Naive B cell (primary cell): ENCODE results near the gene CAPN5. TPM values are rescaled to one million over a fixed set of nuclear protein-coding genes. Genes with fewer than 3 reads are reported as not detected.

Source experiments
- ATAC-seq, 2 donors: fragments of 150-1000 bp; cut with Tn5 transposase; 2 replicates each; pipeline ENCODE4 v1.10.0; 2021; ENCODE audit warnings: low read depth in 2 of 2, mild to moderate bottlenecking in 2 of 2, moderate library complexity in 2 of 2
- DNase-seq: peaks from one replicate; pipeline ENCODE4 v3.0.0; 2022
- H3K27ac Mint-ChIP-seq, 6 donors: one replicate each; pipeline ENCODE4 v1.8.0; 2020 to 2022; ENCODE audit warnings: mild to moderate bottlenecking in 6 of 6, mixed read lengths in 6 of 6, moderate library complexity in 5 of 6, inconsistent platforms in 2 of 6
- H3K27me3 Mint-ChIP-seq, 3 donors: one replicate each; pipeline ENCODE4 v1.8.0; 2021 to 2022; ENCODE audit warnings: mixed read lengths in 3 of 3, mild to moderate bottlenecking in 1 of 3
- H3K36me3 Mint-ChIP-seq, 2 donors: one replicate each; pipeline ENCODE4 v1.8.0; 2020 to 2022; ENCODE audit warnings: mixed read lengths in 2 of 2, inconsistent platforms in 1 of 2, mild to moderate bottlenecking in 1 of 2
- H3K4me1 Mint-ChIP-seq, 3 donors: one replicate each; pipeline ENCODE4 v1.8.0; 2020 to 2022; ENCODE audit warnings: mixed read lengths in 3 of 3, inconsistent platforms in 1 of 3, mild to moderate bottlenecking in 1 of 3, moderate library complexity in 1 of 3
- H3K4me3 Mint-ChIP-seq, 8 donors: one replicate each; pipeline ENCODE4 v1.8.0; 2020 to 2022; ENCODE audit warnings: mild to moderate bottlenecking in 8 of 8, mixed read lengths in 8 of 8, moderate library complexity in 8 of 8, inconsistent platforms in 2 of 8
- H3K9me3 Mint-ChIP-seq, 7 donors: one replicate each; pipeline ENCODE4 v1.8.0; 2020 to 2022; ENCODE audit warnings: mixed read lengths in 7 of 7, mild to moderate bottlenecking in 5 of 7, inconsistent platforms in 2 of 7, moderate library complexity in 1 of 7
- polyA plus RNA-seq, 6 donors: library from polyadenylated mRNA; unstranded; fragments of 300-500 nt; fragmentation: Illumina TruSeq; gene quantifications; one replicate each; pipeline ENCODE4 v1.2.3, GENCODE V29; 2021; ENCODE audit warnings: low read depth in 6 of 6

CAPN5 gene
- polyA plus RNA-seq, 6 donors from 2014 or later, result 0.33 to 0.87 TPM; not detected in 4

DNA sequence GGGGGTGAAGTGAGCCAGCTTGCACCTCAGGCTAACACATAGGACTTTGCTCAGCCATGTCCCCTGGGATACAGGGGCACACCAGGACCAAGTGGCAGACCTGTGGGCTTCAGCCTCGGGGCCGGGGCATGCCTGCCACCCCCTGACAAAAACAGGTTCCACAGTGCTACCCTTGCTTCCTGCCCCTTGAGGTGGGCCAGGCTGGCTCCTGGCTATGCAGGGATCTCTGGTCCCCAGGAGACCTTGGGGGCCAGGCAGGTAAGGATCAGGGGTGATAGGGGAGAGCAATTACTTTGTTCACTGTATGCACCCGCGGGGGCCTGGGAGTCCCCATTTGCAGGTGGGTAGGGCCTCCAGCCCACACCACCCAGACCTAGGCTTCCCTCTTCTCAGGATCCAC is 58.9 kb downstream of the CAPN5 start:
- peak overlapping the region in 2 of 8 donors; percentile 1 to 64 for H3K4me3 Mint-ChIP-seq
- H3K9me3 Mint-ChIP-seq, result peaks cover 0 to 1% (median 0%) of the 10 kb centered on the region in 7 donors
- H3K27ac Mint-ChIP-seq, result no peak overlapping the region
- H3K27me3 Mint-ChIP-seq, result peaks cover 5 to 23% (median 20%) of the 10 kb centered on the region in 3 donors
- ATAC-seq, result no peak
- DNase-seq, result no peak
- H3K4me1 Mint-ChIP-seq, result peaks cover 11 to 23% (median 19%) of the 10 kb centered on the region in 3 donors
- no peaks in the 10 kb centered on the region for H3K36me3 Mint-ChIP-seq

- no peak for ATAC-seq
- Mint-ChIP-seq H3K9me3 (no peaks in the 10 kb centered on the region), H3K4me1 (peaks cover 11 to 23% (median 19%) of the 10 kb centered on the region in 3 donors), H3K27ac (peak overlapping the region in 2 of 6 donors; percentile 39 to 62), H3K36me3 (no peaks in the 10 kb centered on the region), H3K27me3 (peaks cover 5 to 23% (median 20%) of the 10 kb centered on the region in 3 donors), H3K4me3 (peak overlapping the region in 6 of 8 donors; percentile 61 to 70 (median 64))
- no peak for DNase-seq
Observed at GRCh38 chr11:77126156-77126775, 59.5 kb downstream of the CAPN5 start.

- no peak for DNase-seq
- Mint-ChIP-seq H3K4me3 (peak overlapping the region in 6 of 8 donors; percentile 19 to 81 (median 66)), H3K4me1 (peaks cover 11 to 23% (median 19%) of the 10 kb centered on the region in 3 donors), H3K36me3 (no peaks in the 10 kb centered on the region), H3K27me3 (peaks cover 5 to 23% (median 20%) of the 10 kb centered on the region in 3 donors), H3K9me3 (no peaks in the 10 kb centered on the region), H3K27ac (peak overlapping the region in 3 of 6 donors; percentile 25 to 62 (median 60))
- no peak for ATAC-seq
Observed at GRCh38 chr11:77126861-77127234, 60.1 kb downstream of the CAPN5 start.

- Mint-ChIP-seq H3K27ac (peak overlapping the region in 4 of 6 donors; percentile 14 to 42 (median 28)), H3K9me3 (no peaks in the 10 kb centered on the region), H3K36me3 (no peaks in the 10 kb centered on the region), H3K4me3 (peak overlapping the region in 7 of 8 donors; percentile 65 to 84 (median 74)), H3K4me1 (peaks cover 11 to 23% (median 19%) of the 10 kb centered on the region in 3 donors), H3K27me3 (peaks cover 5 to 23% (median 20%) of the 10 kb centered on the region in 3 donors)
- peak; percentile 75 to 79 for ATAC-seq
- peak; percentile 41 for DNase-seq
Observed at GRCh38 chr11:77127235-77127911, 60.6 kb downstream of the CAPN5 start.

GRCh38 chr11:77127920-77128691 is 61.3 kb downstream of the CAPN5 start, which contains the start of gene MYO7A:
TSS of gene MYO7A (plus strand) at chr11:77128246. CDS start at chr11:77130635, 2,389 bp downstream.
- Mint-ChIP-seq H3K27ac (peak within 1 kb of the TSS in 4 of 6 donors; percentile 14 to 72 (median 28)), H3K36me3 (no peaks in the 10 kb centered on the region), H3K4me3 (peak within 1 kb of the TSS; percentile 37 to 84 (median 74)), H3K9me3 (peaks cover 0 to 3% (median 0%) of the 10 kb centered on the region in 7 donors), H3K27me3 (peaks cover 5 to 23% (median 20%) of the 10 kb centered on the region in 3 donors), H3K4me1 (peaks cover 11 to 23% (median 19%) of the 10 kb centered on the region in 3 donors)
- ATAC-seq, result peak; percentile 17 to 19
- DNase-seq, result no peak

DNA sequence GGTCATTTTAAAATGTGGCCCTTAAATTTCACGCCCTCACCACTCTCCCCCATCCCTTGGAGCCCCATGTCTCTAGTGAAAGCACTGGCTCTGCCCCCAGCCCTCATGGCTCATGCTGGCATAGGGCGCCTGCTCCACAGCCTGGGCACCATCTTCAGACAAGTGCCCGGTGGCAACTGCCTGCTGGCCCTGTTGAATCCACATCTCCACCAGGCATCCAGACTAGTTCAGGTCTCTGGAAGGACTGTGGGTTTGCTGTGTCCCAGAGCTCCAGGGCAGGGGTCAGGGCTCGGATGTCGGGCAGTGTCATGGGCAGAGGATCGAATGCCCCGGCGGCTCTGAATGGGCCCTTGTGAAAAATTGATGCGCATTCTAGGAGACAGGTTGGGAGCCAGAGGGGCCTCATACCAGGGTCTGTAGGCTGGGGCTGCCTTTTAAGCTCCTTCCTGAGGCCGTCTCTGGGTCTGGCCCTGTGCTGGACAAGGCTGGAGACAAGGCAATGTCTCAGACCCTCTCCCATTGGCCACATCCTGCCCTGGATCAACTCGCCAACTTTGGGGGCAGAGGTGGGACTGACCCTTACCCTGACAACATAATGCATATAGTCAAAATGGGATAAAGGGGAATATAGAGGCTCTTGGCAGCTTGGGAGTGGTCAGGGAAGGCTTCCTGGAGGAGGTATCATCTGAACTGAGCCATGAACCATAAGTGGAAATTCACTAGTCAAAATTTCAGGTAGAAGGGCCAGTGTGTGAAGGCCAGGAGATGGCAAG is 62.5 kb downstream of the CAPN5 start:
- Mint-ChIP-seq H3K36me3 (no peaks in the 10 kb centered on the region), H3K4me3 (peak overlapping the region in 2 of 8 donors; percentile 2 to 37), H3K27me3 (peaks cover 5 to 23% (median 13%) of the 10 kb centered on the region in 3 donors), H3K27ac (peak overlapping the region in 2 of 6 donors; percentile 56 to 72), H3K4me1 (peaks cover 11 to 23% (median 19%) of the 10 kb centered on the region in 3 donors), H3K9me3 (peaks cover 0 to 9% (median 1%) of the 10 kb centered on the region in 7 donors)
- DNase-seq, result no peak
- no peak for ATAC-seq

DNA sequence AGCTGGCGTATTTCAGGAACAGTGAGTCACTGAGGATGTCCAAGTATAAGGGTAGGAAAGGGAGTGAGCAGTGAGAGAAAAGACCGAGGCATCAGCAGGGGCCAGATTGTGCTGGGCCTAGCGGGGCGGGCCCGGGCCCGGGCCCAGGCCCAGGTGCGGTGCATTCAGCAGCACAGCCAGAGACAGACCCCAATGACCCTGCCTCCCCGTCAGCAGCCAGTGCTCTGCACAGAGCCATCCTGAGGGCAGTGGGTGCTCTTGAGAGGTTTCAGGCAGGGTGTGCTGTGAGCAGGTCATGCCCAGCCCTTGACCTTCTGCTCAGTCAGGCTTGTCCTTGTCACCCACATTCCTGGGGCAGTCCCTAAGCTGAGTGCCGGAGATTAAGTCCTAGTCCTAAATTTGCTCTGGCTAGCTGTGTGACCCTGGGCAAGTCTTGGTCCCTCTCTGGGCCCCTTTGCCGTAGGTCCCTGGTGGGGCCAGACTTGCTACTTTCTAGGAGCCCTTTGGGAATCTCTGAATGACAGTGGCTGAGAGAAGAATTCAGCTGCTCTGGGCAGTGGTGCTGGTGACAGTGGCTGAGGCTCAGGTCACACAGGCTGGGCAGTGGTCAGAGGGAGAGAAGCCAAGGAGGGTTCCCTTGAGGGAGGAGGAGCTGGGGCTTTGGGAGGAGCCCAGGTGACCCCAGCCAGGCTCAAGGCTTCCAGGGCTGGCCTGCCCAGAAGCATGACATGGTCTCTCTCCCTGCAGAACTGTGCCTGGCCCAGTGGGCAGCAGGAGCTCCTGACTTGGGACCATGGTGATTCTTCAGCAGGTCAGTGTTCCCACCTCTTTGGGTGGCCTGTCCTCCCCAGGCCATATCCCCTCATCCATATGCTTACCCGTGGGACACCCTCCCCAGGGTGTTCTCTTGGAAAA is 63.3 kb downstream of the CAPN5 start:
- ATAC-seq, result no peak
- H3K27ac Mint-ChIP-seq, result peak overlapping the region in 1 of 6 donors; percentile 56

DNA sequence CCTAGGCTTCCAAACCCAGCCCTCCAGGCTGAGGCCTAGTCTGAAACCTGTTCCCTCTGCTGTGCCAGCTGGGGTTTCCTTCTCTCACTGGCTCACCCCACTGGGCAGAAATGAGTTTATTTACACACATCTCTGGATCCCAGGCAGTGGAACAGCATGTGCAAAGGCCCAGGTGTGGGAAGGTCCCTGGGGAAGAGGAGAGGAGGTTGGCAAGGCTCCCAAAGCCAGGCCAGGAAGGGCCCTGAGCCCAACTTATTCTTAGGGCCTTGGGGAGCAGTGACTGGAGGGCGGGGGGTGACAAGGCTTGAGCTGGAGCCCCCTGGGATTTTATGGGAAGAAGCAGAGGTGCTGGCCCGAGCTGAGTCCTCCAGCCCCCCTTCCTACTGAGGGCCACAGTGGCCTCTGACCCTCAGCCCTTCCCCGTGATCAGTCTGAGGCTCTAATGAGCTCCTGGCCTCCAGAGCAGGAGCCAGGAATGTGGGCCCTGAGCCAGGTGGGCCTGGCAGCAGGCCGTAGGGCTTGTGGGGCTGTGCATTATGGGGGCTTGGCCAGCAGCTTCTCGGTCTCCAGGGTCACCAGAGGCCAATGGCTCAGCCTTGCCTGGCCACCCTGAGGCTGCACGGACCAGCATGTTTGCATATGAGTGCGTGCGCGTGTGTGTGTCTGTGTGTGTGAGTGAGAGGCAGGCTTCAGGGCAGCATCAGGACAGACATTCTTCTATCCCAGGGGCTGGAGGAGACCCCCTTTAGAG is 64.2 kb downstream of the CAPN5 start:
- peaks cover 5 to 24% (median 8%) of the 10 kb centered on the region in 3 donors for H3K27me3 Mint-ChIP-seq
- no peak for ATAC-seq

More for the DNA sequence above, 63.3 kb downstream of the CAPN5 start:
- Mint-ChIP-seq H3K27me3 (peaks cover 5 to 23% (median 9%) of the 10 kb centered on the region in 3 donors), H3K4me3 (no peak overlapping the region), H3K4me1 (peaks cover 11 to 23% (median 19%) of the 10 kb centered on the region in 3 donors), H3K36me3 (no peaks in the 10 kb centered on the region), H3K9me3 (peaks cover 0 to 9% (median 1%) of the 10 kb centered on the region in 7 donors)
- DNase-seq, result no peak

DNA sequence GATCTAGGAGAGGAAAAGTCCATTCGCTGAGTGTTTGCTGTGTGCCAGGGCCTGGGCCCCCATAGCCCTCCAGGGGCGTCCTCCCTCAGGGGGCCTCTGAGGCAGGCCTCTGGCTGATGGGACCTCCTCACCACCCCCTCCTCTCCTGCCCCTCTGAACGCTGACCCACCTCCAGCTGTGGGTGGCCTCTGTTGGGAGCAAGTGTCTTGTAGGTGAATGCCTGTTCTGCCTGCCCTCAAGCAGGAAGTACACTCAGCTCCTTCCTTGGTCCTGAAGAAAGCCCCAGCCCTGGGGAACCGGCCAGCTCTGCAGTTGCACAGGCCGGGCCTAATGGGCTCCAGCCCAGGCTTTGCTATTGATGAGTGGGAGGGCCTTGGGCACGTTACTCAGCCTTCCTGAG is 64.8 kb downstream of the CAPN5 start:
- Mint-ChIP-seq H3K27me3 (peaks cover 1 to 23% (median 8%) of the 10 kb centered on the region in 3 donors), H3K36me3 (no peaks in the 10 kb centered on the region), H3K9me3 (peaks cover 0 to 9% (median 1%) of the 10 kb centered on the region in 7 donors), H3K4me3 (no peak overlapping the region), H3K4me1 (peaks cover 7 to 19% (median 14%) of the 10 kb centered on the region in 3 donors), H3K27ac (no peak overlapping the region)
- DNase-seq, result no peak
- no peak for ATAC-seq

More for the DNA sequence above, 64.2 kb downstream of the CAPN5 start:
- H3K36me3 Mint-ChIP-seq, result no peaks in the 10 kb centered on the region
- peak overlapping the region in 1 of 8 donors; percentile 17 for H3K4me3 Mint-ChIP-seq
- H3K9me3 Mint-ChIP-seq, result peaks cover 0 to 9% (median 1%) of the 10 kb centered on the region in 7 donors
- peak overlapping the region in 1 of 6 donors; percentile 21 for H3K27ac Mint-ChIP-seq
- peaks cover 11 to 23% (median 19%) of the 10 kb centered on the region in 3 donors for H3K4me1 Mint-ChIP-seq
- DNase-seq, result no peak

GRCh38 chr11:77135069-77135468 is 68.3 kb downstream of the CAPN5 start:
- no peak overlapping the region for H3K4me3 Mint-ChIP-seq
- DNase-seq, result no peak
- H3K36me3 Mint-ChIP-seq, result no peaks in the 10 kb centered on the region
- H3K27ac Mint-ChIP-seq, result no peak overlapping the region
- peaks cover 0 to 9% (median 1%) of the 10 kb centered on the region in 7 donors for H3K9me3 Mint-ChIP-seq
- ATAC-seq, result no peak
- peaks cover 0 to 7% (median 2%) of the 10 kb centered on the region in 3 donors for H3K4me1 Mint-ChIP-seq
- H3K27me3 Mint-ChIP-seq, result peaks cover 7 to 36% (median 36%) of the 10 kb centered on the region in 3 donors

- H3K9me3 Mint-ChIP-seq, result peaks cover 0 to 9% (median 1%) of the 10 kb centered on the region in 7 donors
- H3K36me3 Mint-ChIP-seq, result no peaks in the 10 kb centered on the region
- peaks cover 7 to 38% (median 38%) of the 10 kb centered on the region in 3 donors for H3K27me3 Mint-ChIP-seq
- ATAC-seq (no peak), DNase-seq (no peak)
- peaks cover 0 to 7% (median 7%) of the 10 kb centered on the region in 3 donors for H3K4me1 Mint-ChIP-seq
- H3K4me3 Mint-ChIP-seq, result no peak overlapping the region
- H3K27ac Mint-ChIP-seq, result no peak overlapping the region
Observed at GRCh38 chr11:77136074-77136473, 69.3 kb downstream of the CAPN5 start.
